ENCODE measurements around the gene CDKN2C. TPM values are rescaled to one million over a fixed set of nuclear protein-coding genes. Genes with fewer than 3 reads are reported as not detected.

The CDKN2C gene
- polyA plus RNA-seq, 1 donor from 2014 or later: 0.25 TPM

DNA sequence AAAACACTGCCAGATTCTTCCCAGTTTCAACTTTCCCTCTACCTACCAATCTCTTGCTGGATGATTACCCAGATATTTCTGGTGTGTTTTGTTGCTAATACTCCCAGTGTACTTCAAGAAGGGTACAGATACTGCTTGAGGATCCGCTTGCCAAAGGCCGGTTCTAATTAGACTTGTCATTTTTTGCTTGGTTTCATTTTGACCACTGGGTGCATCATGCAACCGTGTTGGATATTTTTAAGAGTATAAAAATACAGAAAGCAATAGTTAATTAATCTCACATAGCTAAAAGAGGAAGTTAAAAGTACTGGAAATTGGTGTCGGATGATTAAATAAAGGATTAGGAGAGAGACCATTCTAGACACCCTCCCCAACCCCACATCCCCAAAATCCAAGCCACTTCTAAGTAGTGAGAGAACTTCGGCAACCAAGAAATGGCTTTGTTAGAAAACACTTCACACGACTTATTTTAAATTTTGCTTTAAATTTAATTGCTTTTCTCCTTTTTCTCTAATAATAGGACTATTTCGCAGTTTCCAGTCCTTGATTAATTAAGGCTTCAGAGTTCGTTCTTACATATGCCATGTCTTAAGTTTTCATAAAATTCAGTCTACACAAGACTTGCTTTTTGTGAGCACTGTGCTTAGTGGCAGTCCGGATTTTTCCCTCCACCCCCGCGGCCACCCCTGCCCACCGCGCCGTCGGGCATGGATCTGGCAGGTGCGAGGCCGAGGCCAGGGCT, 2.5 kb upstream of the CDKN2C start:
- H2AFZ ChIP-seq (ENCODE audit: low read depth, low read length): no peak overlapping the region
- no peak overlapping the region for H3K27ac ChIP-seq (ENCODE audit: low read length)
- peaks cover 92% of the 10 kb centered on the region for H3K27me3 ChIP-seq (ENCODE audit: insufficient read depth, low read depth, low read length)

GRCh38 chr1:50968158-50968820, 1.8 kb upstream of the CDKN2C start:
- Histone ChIP-seq H4K20me1 (ENCODE audit: insufficient read depth) (no peaks in the 10 kb centered on the region), H3K36me3 (ENCODE audit: insufficient read depth, low read length) (no peaks in the 10 kb centered on the region), H2AFZ (ENCODE audit: low read depth, low read length) (no peak overlapping the region), H3K9me2 (ENCODE audit: insufficient read depth, low read length) (no peaks in the 10 kb centered on the region), H3K79me2 (replicated peaks; ENCODE audit: insufficient read depth, low read length) (no peaks in the 10 kb centered on the region), H3K27ac (ENCODE audit: low read length) (no peak overlapping the region), H3K4me3 (ENCODE audit: low read length) (peak overlapping the region; percentile 69), H3K9me3 (ENCODE audit: low read length) (no peaks in the 10 kb centered on the region), H3K4me2 (ENCODE audit: low read length) (peak overlapping the region; percentile 69), H3K27me3 (ENCODE audit: insufficient read depth, low read depth, low read length) (peaks cover 96% of the 10 kb centered on the region), H3F3A (ENCODE audit: insufficient read depth, low read length, poor library complexity, severe bottlenecking) (no peaks in the 10 kb centered on the region), H3K9ac (ENCODE audit: low read length) (peak overlapping the region; percentile 22)
- no peak for TF ChIP-seq MXI1 (conservative IDR thresholded peaks at IDR 0.05; ENCODE audit: poor library complexity, severe bottlenecking)
- TF ChIP-seq EZH2 (IDR thresholded peaks at IDR 0.05; ENCODE audit: borderline replicate concordance, insufficient read depth, low read length, poor library complexity, severe bottlenecking): peak; percentile 54
- peak; percentile 53 for TF ChIP-seq CTCF (IDR thresholded peaks at IDR 0.05; ENCODE audit: poor library complexity, severe bottlenecking)

More for the DNA sequence above, 2.5 kb upstream of the CDKN2C start:
- H3F3A ChIP-seq (ENCODE audit: insufficient read depth, low read length, poor library complexity, severe bottlenecking): no peaks in the 10 kb centered on the region
- no peaks in the 10 kb centered on the region for H3K79me2 ChIP-seq (replicated peaks; ENCODE audit: insufficient read depth, low read length)
- H3K4me2 ChIP-seq (ENCODE audit: low read length): no peak overlapping the region
- H4K20me1 ChIP-seq (ENCODE audit: insufficient read depth): no peaks in the 10 kb centered on the region
- H3K36me3 ChIP-seq (ENCODE audit: insufficient read depth, low read length): no peaks in the 10 kb centered on the region
- no peak for TF ChIP-seq EP300 (conservative IDR thresholded peaks at IDR 0.05; ENCODE audit: poor library complexity, severe bottlenecking)
- no peak for TF ChIP-seq RAD21 (conservative IDR thresholded peaks at IDR 0.05)
- no peak for TF ChIP-seq EZH2 (IDR thresholded peaks at IDR 0.05; ENCODE audit: borderline replicate concordance, insufficient read depth, low read length, poor library complexity, severe bottlenecking)
- TF ChIP-seq TAF1 (IDR thresholded peaks at IDR 0.05; ENCODE audit: low read depth): no peak
- TF ChIP-seq CTCF (IDR thresholded peaks at IDR 0.05; ENCODE audit: poor library complexity, severe bottlenecking): no peak
- TF ChIP-seq, protein P1, sequence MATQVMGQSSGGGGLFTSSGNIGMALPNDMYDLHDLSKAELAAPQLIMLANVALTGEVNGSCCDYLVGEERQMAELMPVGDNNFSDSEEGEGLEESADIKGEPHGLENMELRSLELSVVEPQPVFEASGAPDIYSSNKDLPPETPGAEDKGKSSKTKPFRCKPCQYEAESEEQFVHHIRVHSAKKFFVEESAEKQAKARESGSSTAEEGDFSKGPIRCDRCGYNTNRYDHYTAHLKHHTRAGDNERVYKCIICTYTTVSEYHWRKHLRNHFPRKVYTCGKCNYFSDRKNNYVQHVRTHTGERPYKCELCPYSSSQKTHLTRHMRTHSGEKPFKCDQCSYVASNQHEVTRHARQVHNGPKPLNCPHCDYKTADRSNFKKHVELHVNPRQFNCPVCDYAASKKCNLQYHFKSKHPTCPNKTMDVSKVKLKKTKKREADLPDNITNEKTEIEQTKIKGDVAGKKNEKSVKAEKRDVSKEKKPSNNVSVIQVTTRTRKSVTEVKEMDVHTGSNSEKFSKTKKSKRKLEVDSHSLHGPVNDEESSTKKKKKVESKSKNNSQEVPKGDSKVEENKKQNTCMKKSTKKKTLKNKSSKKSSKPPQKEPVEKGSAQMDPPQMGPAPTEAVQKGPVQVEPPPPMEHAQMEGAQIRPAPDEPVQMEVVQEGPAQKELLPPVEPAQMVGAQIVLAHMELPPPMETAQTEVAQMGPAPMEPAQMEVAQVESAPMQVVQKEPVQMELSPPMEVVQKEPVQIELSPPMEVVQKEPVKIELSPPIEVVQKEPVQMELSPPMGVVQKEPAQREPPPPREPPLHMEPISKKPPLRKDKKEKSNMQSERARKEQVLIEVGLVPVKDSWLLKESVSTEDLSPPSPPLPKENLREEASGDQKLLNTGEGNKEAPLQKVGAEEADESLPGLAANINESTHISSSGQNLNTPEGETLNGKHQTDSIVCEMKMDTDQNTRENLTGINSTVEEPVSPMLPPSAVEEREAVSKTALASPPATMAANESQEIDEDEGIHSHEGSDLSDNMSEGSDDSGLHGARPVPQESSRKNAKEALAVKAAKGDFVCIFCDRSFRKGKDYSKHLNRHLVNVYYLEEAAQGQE (IDR thresholded peaks at IDR 0.05; ENCODE audit: borderline replicate concordance): no peak
- no peak for TF ChIP-seq MXI1 (conservative IDR thresholded peaks at IDR 0.05; ENCODE audit: poor library complexity, severe bottlenecking)
- no peak for TF ChIP-seq SMC3 (conservative IDR thresholded peaks at IDR 0.05; ENCODE audit: poor library complexity)
- TF ChIP-seq POLR2AphosphoS5 (IDR thresholded peaks at IDR 0.05): no peak
- peak overlapping the region; percentile 69 for H3K4me3 ChIP-seq (ENCODE audit: low read length)
- no peaks in the 10 kb centered on the region for H3K9me2 ChIP-seq (ENCODE audit: insufficient read depth, low read length)
- no peak overlapping the region for H3K9ac ChIP-seq (ENCODE audit: low read length)
- no peaks in the 10 kb centered on the region for H3K9me3 ChIP-seq (ENCODE audit: low read length)
